Hindlimb muscle (tissue), 1 donor: Measurements from ENCODE around the gene CCM2. TPM values are rescaled to one million over a fixed set of nuclear protein-coding genes. Genes with fewer than 3 reads are reported as not detected.

Source experiments
- polyA plus RNA-seq: library from polyadenylated mRNA; unstranded; fragments of 120-200 nt; gene quantifications from one replicate; pipeline ENCODE4 v1.2.1, GENCODE V29; 2013; ENCODE audit not compliant: insufficient read length

Gene CCM2
- polyA plus RNA-seq, 1 donor: 41.4 TPM

Other genes with a start within 250 kb of the CCM2 start
- 647 TPM for gene PPIA, start 203.5 kb upstream of the CCM2 start, polyA plus RNA-seq
- 132 TPM for gene H2AZ2, start 152.1 kb upstream of the CCM2 start, polyA plus RNA-seq
- 35.3 TPM for gene PURB, start 114.7 kb upstream of the CCM2 start, polyA plus RNA-seq
- gene MYO1G, start 21.2 kb upstream of the CCM2 start, polyA plus RNA-seq: 0.59 TPM
- gene NACAD, start 88.8 kb downstream of the CCM2 start, polyA plus RNA-seq: 4.5 TPM
- gene TBRG4, start 111.5 kb downstream of the CCM2 start, polyA plus RNA-seq: 37.6 TPM
- 5.6 TPM for gene RAMP3, start 157.6 kb downstream of the CCM2 start, polyA plus RNA-seq